Gastroesophageal sphincter (tissue), 3 donors: ENCODE results near the gene SHANK2.

Experiments used
- EP300 ChIP-seq: sonication (generic); formaldehyde crosslinking; IDR thresholded peaks from one replicate; pipeline ENCODE4 v1.6.1; 2017; ENCODE audit warnings: antibody characterized with exemption, mild to moderate bottlenecking
- POLR2A ChIP-seq, 2 donors: fragments of 450-650 bp; IDR thresholded peaks; one replicate each; pipeline ENCODE4 v1.6.1; 2017; ENCODE audit warnings: antibody characterized with exemption in 2 of 2, mild to moderate bottlenecking in 2 of 2, moderate library complexity in 1 of 2
- POLR2AphosphoS5 ChIP-seq: sonication (generic); formaldehyde crosslinking; IDR thresholded peaks from one replicate; pipeline ENCODE4 v1.6.1; 2017; ENCODE audit warnings: antibody characterized with exemption
- TF ChIP-seq, protein P1 (sequence below), 4 experiments: fragments of 200-600 bp in 2 of 4; fragments of 450-650 bp in 2 of 4; sonication (generic) in 1 of 4; IDR thresholded peaks; one replicate each; pipeline ENCODE4 v1.5.1; 2017 to 2019; ENCODE audit warnings: antibody characterized with exemption in 4 of 4, mild to moderate bottlenecking in 2 of 4, moderate library complexity in 2 of 4

- TF ChIP-seq, protein P1, sequence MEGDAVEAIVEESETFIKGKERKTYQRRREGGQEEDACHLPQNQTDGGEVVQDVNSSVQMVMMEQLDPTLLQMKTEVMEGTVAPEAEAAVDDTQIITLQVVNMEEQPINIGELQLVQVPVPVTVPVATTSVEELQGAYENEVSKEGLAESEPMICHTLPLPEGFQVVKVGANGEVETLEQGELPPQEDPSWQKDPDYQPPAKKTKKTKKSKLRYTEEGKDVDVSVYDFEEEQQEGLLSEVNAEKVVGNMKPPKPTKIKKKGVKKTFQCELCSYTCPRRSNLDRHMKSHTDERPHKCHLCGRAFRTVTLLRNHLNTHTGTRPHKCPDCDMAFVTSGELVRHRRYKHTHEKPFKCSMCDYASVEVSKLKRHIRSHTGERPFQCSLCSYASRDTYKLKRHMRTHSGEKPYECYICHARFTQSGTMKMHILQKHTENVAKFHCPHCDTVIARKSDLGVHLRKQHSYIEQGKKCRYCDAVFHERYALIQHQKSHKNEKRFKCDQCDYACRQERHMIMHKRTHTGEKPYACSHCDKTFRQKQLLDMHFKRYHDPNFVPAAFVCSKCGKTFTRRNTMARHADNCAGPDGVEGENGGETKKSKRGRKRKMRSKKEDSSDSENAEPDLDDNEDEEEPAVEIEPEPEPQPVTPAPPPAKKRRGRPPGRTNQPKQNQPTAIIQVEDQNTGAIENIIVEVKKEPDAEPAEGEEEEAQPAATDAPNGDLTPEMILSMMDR (IDR thresholded peaks at IDR 0.05): no peak
- TF ChIP-seq POLR2AphosphoS5 (no peak), POLR2A (IDR thresholded peaks at IDR 0.05) (no peak), EP300 (no peak)
Observed at GRCh38 chr11:71298761-71299181, 46.4 kb upstream of the SHANK2 start.
